Large intestine (tissue), 3 donors: ENCODE data around the gene ZIC4. TPM values are rescaled to one million over a fixed set of nuclear protein-coding genes. Genes with fewer than 3 reads are reported as not detected.

Experiments used
- DNase-seq, 2 donors: peaks; one replicate each; pipeline versions ENCODE4 v3.0.0 to v3.0.0-alpha.2; 2013
- H3K27ac ChIP-seq: one replicate; pipeline ENCODE4 v1.5.1; 2013; ENCODE audit warnings: low read length
- H3K27me3 ChIP-seq: 2 replicates; pipeline ENCODE4 v1.6.1; 2013; ENCODE audit warnings: low read length; ENCODE audit not compliant: control insufficient read depth, insufficient read depth
- H3K36me3 ChIP-seq: 2 replicates; pipeline ENCODE4 v1.6.1; 2013; ENCODE audit warnings: low read length; ENCODE audit not compliant: control insufficient read depth, insufficient read depth
- H3K4me1 ChIP-seq: one replicate; pipeline ENCODE4 v1.6.1; 2013; ENCODE audit warnings: low read length; ENCODE audit not compliant: control insufficient read depth, insufficient read depth
- H3K4me3 ChIP-seq: one replicate; pipeline ENCODE4 v1.5.1; 2013; ENCODE audit warnings: low read length
- H3K9me3 ChIP-seq: one replicate; pipeline ENCODE4 v1.6.1; 2013; ENCODE audit warnings: mild to moderate bottlenecking, low read depth, low read length, moderate library complexity; ENCODE audit not compliant: control insufficient read depth
- WGBS: methylation state at CpG from one replicate; pipeline ENCODE4 v1.1.5; 2013; ENCODE audit warnings: low lambda C conversion rate; ENCODE audit not compliant: insufficient coverage; 5-methylcytosine and 5-hydroxymethylcytosine counted together
- polyA plus RNA-seq: library from polyadenylated mRNA; unstranded; fragments of 120-200 nt; gene quantifications from one replicate; pipeline ENCODE4 v1.2.1, GENCODE V29; 2013

ZIC4 gene
- polyA plus RNA-seq, 1 donor: not detected

- H3K27ac ChIP-seq: no peak overlapping the region
- WGBS: 3% methylated on average over 8 of the region's 33 CpGs
- DNase-seq: no peak
Measured at GRCh38 chr3:147423798-147424580, 17.6 kb upstream of the ZIC4 start.

DNA sequence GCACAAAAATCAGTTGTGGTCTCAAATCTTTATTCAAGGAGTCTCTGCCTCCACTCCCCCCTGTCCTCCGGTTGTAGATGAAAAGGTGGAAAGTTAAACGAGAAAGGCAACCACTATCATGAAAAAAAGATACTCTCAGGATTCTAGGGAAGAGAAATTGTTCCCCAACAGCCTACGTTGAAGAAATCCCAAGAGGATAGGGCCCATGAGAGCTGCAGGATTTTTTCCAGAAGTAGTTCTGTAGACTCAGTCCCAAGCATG, 17.1 kb upstream of the ZIC4 start:
- 0% methylated on average over 2 of the region's 3 CpGs for WGBS
- H3K4me3 ChIP-seq: no peak overlapping the region
- H3K4me1 ChIP-seq: peaks cover 14% of the 10 kb centered on the region
- no peak for DNase-seq
- H3K9me3 ChIP-seq: peaks cover 22% of the 10 kb centered on the region
- H3K27me3 ChIP-seq: peaks cover 75% of the 10 kb centered on the region
- no peaks in the 10 kb centered on the region for H3K36me3 ChIP-seq
- no peak overlapping the region for H3K27ac ChIP-seq

More at GRCh38 chr3:147423798-147424580, 17.6 kb upstream of the ZIC4 start:
- H3K4me1 ChIP-seq: peaks cover 13% of the 10 kb centered on the region
- H3K36me3 ChIP-seq: no peaks in the 10 kb centered on the region
- peaks cover 70% of the 10 kb centered on the region for H3K27me3 ChIP-seq
- peaks cover 21% of the 10 kb centered on the region for H3K9me3 ChIP-seq
- H3K4me3 ChIP-seq: no peak overlapping the region

DNA sequence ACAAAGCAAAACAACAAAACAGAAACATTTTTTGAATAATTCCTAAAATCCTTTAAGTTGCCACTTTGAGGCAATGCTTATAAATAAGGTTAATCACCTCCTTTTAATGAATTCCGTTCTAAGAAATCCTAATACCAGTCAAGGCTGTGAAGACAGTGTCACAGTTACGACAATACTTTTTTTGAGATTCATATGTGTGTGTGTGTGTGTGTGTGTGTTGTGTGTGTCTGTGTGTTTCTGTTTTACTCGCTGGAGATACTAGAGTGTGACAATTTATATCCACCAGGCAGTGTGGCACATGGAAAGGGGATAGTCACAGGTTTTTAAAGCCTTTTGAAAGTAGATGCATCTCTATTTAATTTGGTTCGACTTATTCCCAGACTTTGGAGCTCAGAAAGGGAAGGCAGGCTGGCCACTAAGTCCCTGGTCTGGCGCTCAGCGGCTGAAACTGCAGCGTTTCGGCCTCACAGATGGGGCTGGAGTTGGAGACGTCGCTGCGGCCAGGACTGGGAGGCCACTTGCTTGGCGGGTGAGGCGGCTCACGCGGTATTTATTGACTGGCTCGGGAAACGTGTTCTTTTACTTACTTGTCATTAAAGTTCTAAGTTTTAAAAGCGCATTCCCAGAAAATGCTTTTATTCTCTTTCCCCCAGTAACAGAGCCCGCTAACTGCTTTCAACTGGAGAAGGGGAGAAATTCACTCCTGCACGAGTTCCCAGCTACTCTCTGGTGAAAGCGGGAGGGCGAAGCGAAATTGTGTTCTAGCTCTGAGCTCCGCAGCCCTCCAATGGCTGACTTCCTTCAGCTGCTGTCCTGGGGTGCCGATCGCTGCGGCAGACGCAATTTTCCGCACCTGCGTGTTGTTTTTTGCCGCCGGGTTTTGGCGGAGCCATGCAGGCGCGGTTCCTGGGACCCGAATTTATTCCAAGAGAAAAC, 16.5 kb upstream of the ZIC4 start:
- H3K9me3 ChIP-seq: peaks cover 22% of the 10 kb centered on the region
- H3K27me3 ChIP-seq: peaks cover 77% of the 10 kb centered on the region
- WGBS: 0% methylated on average over 3 of the region's 36 CpGs
- peaks cover 14% of the 10 kb centered on the region for H3K4me1 ChIP-seq
- no peak overlapping the region for H3K27ac ChIP-seq
- no peak overlapping the region for H3K4me3 ChIP-seq
- no peak for DNase-seq
- no peaks in the 10 kb centered on the region for H3K36me3 ChIP-seq

- peaks cover 22% of the 10 kb centered on the region for H3K9me3 ChIP-seq
- no peak overlapping the region for H3K27ac ChIP-seq
- peaks cover 14% of the 10 kb centered on the region for H3K4me1 ChIP-seq
- peaks cover 80% of the 10 kb centered on the region for H3K27me3 ChIP-seq
- H3K36me3 ChIP-seq: no peaks in the 10 kb centered on the region
- no peak overlapping the region for H3K4me3 ChIP-seq
- no peak for DNase-seq
- 10% methylated on average over 4 of the region's 15 CpGs for WGBS
Measured at GRCh38 chr3:147422196-147422595, 15.9 kb upstream of the ZIC4 start.

- peaks cover 14% of the 10 kb centered on the region for H3K4me1 ChIP-seq
- no peak overlapping the region for H3K4me3 ChIP-seq
- no CpG with 5 or more reads among the region's 53 CpGs for WGBS
- H3K27me3 ChIP-seq: peaks cover 87% of the 10 kb centered on the region
- peaks cover 22% of the 10 kb centered on the region for H3K9me3 ChIP-seq
- no peaks in the 10 kb centered on the region for H3K36me3 ChIP-seq
- no peak for DNase-seq
- no peak overlapping the region for H3K27ac ChIP-seq
Measured at GRCh38 chr3:147421184-147421912, 15.0 kb upstream of the ZIC4 start.

DNA sequence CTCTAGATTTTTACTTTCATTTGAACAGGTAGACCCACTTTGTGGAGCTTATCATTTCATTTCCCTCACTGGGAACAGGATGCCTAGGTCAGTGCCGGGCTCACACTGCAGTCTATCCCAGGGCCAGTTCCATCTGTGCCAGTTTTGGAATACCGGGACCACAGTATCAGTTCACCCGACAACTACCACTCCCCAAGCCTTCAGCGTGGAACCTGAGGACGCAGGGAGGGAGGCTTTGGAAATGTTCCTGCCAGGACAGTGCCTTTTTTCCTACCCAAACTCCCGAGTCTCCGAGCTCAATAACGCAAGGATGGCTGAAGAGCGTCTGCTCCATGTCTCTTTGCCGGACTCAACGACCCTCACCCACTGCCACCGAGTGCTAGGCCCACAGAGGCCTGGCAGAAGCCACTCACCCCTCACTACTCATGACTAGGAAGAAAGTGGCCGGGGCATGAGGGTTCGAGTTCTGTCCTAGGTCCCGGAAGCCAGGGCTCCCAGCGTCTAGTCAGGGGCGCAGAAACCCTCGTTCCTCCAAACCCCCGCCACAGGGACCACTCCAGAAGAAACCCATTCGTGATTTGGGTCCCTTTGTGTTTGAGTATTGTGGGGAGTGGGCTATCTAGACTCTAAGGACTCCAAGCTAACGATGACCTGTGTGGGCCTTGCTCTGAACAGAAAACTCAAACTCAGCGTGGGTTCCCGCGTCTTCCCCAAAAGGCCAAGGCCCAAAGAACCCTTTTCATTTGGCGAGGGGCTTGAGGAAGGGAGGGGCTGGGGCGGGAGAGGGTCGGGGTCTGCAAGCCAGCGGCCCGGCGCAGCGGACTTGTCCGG, 14.2 kb upstream of the ZIC4 start:
- Histone ChIP-seq H3K4me1 (peaks cover 14% of the 10 kb centered on the region), H3K27ac (no peak overlapping the region), H3K36me3 (no peaks in the 10 kb centered on the region), H3K4me3 (no peak overlapping the region), H3K9me3 (peaks cover 22% of the 10 kb centered on the region), H3K27me3 (peaks cover 92% of the 10 kb centered on the region)
- WGBS: no CpG with 5 or more reads among the region's 32 CpGs
- no peak for DNase-seq

- DNase-seq: no peak
- Histone ChIP-seq H3K4me1 (peaks cover 14% of the 10 kb centered on the region), H3K9me3 (peaks cover 22% of the 10 kb centered on the region), H3K4me3 (no peak overlapping the region), H3K36me3 (no peaks in the 10 kb centered on the region), H3K27me3 (peaks cover 93% of the 10 kb centered on the region), H3K27ac (no peak overlapping the region)
- WGBS: no CpG with 5 or more reads among the region's 10 CpGs
Measured at GRCh38 chr3:147419781-147420224, 13.5 kb upstream of the ZIC4 start.

- H3K27me3 ChIP-seq: peaks cover 93% of the 10 kb centered on the region
- H3K4me1 ChIP-seq: peaks cover 14% of the 10 kb centered on the region
- peak in 1 of 2 donors; percentile 16 for DNase-seq
- H3K36me3 ChIP-seq: no peaks in the 10 kb centered on the region
- WGBS: 17% methylated on average over 1 of the region's 54 CpGs
- no peak overlapping the region for H3K27ac ChIP-seq
- H3K9me3 ChIP-seq: peaks cover 19% of the 10 kb centered on the region
- peak overlapping the region; percentile 21 for H3K4me3 ChIP-seq
Measured at GRCh38 chr3:147418808-147419701, 12.7 kb upstream of the ZIC4 start.

GRCh38 chr3:147418371-147418781, 12.0 kb upstream of the ZIC4 start:
- H3K4me1 ChIP-seq: peaks cover 14% of the 10 kb centered on the region

More at GRCh38 chr3:147418371-147418781, 12.0 kb upstream of the ZIC4 start:
- WGBS: no CpG with 5 or more reads among the region's 4 CpGs
- peaks cover 19% of the 10 kb centered on the region for H3K9me3 ChIP-seq
- no peaks in the 10 kb centered on the region for H3K36me3 ChIP-seq
- H3K27ac ChIP-seq: no peak overlapping the region
- peaks cover 93% of the 10 kb centered on the region for H3K27me3 ChIP-seq
- H3K4me3 ChIP-seq: no peak overlapping the region
- DNase-seq: no peak
